Globus pallidus (tissue), 1 donor: Measurements from ENCODE around the gene VTI1A.
"Not testable (repeated sequence)": the region's sequence is repeated elsewhere in the genome, so short reads cannot be mapped to it uniquely, and the experiment has no call there.

Source experiments
- DNase-seq: peaks from one replicate; pipeline ENCODE4 v3.0.0-alpha.2; 2015; ENCODE audit warnings: low spot score

The VTI1A gene

DNA sequence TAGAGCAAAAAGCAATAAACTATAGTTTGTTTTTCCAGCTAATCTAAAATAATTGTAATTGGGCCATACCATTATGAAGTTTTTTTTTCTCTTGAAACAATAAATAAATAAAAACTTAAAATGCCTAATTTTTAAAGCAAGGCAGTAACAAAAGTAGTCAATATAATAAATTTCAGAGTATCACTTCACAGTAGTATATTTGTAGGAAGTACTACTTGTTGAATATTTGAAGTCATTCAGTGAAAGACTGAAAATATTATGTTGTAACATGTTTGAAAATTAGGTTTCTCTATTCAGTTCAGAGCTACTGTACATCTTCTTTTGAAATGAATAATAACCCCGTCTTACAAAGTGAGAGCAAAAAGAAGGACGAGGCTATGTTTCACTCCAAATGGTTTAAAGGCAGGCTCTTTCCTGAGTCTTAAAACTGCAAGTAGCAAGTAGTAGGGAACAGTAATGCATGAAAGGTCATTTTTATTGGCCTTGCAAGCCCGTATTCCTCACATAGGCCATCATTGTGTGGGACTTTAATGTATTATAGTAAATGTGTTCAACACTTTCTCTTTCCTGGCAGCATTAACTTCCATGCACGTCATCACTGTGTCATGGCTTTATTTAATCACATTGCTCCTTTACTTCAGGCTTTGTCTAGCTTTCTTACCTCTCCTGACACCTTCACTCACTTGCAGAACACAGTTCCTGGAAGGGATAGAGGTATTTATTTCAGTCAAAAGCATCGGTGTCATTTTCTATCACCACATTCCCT, 141.4 kb downstream of the VTI1A start:
- DNase-seq, result no peak

DNA sequence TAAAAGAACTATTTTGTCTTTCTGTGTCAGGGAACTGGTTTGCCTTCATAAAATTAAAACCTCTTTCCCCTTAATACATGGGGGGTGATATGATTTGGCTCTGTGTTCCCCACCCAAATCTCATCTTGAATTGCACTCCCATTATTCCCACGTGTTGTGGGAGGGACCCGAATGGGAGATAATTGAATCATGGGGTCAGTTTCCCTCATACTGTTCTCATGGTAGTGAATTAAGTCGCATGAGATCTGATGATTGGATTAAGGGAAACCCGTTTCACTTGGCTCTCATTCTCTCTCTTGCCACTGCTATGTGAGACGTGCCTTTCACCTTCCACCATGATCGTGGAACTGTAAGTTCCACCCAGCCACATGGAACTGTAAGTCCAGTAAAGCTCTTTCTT, 142.1 kb downstream of the VTI1A start:
- no peak for DNase-seq

DNA sequence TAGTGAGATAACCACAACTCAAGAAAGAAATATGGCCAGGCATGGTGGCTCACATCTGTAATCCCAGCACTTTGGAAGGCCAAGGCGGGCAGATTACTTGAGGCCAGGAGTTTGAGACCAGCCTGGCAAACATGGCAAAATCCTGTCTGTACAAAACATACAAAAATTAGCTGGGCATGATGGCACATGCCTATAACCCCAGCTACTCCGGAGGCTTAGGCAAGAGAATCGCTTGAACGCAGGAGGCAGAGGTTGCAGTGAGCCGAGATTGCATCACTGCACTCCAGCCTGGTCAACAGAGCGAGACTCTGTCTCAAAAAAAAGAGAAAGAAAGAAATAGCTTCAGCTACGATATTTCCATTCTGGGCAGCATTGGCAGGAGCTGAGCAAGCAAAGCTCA, 143.8 kb downstream of the VTI1A start:
- not testable (repeated sequence) for DNase-seq

DNA sequence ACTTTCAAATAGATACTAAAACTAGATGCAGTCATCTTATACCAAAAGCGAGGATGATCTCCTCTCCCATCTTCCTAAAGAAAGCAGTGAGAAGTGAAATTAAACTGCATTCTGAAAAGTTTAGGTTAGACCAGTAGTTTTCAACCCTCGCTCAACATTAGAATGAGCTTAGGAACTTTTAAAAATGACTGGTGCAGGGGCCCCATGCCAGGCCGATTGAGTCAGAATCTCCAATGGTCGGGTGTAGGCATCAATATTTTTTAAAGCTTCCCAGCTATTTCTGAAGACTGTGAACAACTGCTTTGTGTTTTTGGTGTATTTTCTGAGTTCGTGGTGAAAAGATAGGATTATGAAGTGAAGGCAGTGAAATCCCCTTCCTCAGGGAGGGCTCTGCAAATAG, 146.0 kb downstream of the VTI1A start:
- DNase-seq, result no peak

DNA sequence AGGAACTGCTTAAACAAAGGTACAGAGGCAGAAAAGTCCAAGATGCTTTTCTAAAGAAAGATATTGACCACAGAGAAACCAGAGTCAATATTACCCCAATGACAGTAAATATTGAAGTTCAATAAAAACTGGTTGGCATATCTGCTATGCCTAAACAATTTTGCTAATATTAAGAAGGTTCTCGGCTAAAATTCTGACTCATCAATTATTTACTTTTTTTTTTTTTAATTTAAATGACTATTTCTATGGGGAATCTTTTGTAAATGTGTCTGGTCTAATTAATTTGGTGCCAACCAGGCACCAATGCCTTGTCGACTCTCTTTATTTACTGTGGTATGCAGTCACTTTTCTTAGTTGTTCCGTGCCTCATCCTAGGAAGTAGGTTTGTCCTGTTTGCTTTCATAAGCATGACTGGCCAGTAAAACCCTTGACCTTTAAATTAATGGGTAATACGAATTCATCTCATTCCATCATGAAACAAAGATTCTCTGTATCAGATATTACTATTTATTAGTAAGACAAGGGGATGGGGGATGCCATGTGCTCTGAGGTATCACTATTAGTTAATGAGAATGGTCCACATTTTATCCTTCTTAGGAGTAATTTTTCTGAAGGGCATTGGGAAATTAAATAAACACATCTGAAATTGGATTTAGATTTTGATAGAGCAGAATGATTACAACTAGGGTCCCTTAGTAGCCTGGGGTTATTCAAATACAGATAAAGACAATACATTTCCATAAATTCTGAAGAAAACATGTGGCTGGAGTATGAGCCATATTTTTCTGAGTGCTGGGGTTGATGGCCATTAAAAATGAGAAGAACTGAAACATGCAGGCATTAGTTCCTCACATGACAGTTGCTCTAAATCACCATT, 154.4 kb downstream of the VTI1A start:
- DNase-seq, result no peak

DNA sequence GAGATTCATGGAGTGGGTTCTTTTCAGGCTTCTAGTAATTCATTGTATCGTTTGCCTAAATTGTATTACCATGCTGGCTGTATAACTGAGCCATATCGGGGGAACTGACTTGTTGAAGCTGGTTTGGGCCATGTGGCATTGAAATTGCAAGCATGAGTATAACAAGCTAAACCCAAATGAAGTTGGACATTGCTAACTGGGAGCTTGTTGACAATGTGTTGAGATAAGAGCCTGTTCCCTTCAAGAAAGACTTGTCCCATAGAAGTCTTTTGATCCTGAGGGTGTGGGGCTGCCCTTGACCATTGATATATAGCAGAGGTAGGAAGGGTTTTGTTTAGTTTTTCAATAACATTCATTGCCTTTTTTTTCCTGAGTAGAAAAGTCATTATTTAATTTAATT, 156.0 kb downstream of the VTI1A start:
- DNase-seq, result no peak

DNA sequence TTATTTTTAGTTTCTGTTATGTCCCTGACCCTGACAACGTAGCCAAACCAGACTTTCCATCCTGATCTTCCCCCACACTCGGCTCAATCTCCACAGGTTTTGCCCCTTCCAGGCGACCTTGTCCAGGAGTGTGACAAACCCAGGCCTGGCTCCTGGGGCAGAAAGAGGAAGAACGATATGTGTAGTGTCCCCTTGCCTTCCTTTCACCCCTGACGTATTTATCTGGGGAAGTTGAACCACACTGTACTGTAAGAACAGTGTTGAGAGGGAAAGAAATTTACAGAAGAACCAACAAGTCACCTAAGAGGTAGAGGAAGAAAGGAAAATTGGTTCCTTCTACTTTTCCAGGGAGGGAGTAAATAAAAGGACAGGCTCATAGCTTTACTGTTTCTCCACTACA, 158.0 kb downstream of the VTI1A start:
- no peak for DNase-seq

DNA sequence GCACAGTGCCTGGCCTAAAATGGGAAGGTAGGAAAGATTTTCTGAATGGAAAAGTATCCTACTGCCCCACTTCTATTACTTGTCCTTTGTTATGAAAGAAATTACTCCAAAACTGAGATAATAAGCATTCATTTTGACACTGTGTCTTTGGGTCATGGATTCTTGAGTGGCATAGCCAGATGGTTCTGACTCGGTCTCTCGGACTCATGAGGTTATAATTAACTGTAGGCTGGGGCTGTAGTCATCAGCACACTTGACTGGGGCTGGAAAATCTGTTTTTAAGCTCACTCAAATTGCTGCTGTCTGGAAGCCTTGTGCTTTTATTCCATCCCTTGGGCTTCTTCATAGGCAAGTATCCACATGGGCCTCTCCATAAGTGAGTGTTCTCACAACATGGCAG, 160.5 kb downstream of the VTI1A start:
- no peak for DNase-seq

DNA sequence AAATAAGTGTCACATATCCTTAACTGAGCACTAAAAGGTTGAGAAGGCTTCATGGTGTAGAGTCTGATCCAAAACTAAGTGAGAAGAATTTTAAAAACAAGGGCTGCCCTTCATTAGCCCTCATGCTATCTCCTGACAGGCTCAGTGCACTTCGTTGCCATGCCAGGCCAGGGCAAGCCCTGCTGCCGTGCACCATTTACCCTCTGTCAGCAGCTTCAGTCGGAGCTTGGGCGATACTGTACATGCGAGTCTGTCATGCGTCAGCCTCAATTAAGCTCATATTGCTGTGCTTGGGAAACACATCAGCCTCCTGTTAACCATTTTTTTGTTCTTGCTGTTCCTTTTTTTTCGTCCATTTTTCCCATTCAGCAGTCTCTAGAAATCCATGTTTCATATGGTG, 166.6 kb downstream of the VTI1A start:
- no peak for DNase-seq

DNA sequence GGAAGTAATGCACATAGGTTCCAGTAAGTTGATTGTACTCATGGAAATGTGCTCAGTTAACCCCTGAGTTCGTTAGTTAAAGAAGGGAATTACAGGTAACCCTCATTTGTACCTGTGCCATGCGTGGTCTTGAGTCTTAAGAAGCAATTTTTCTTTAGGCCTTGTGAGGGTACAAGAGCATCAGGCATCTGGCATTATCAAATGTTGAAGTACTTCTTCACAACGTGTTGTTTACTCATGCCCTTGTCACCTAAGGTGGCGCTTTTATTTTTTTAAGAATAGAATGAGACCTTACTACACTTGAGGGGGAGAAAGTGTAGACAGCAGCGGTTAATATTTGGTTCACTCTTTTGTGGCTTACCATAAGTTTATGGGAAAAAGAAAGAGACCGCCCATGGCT, 167.1 kb downstream of the VTI1A start:
- no peak for DNase-seq

DNA sequence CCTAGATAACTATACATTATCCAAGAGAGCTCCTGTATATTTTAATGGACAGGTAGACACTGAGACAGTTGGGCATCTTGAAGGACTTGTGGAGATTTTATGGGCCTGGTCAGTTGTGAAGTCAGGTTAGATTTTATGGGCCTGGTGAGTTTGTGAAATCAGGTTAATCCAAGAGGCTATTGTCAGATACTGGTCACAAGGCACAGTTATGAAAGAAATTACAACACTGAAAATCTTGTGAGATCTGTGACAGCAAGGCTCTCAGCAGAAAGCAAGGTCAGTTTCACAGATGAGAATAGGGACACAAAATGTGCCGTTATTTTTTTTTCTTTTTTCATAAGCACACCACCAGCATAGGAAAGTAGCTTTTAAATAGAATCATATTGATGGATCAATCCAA, 167.6 kb downstream of the VTI1A start:
- DNase-seq, result no peak

DNA sequence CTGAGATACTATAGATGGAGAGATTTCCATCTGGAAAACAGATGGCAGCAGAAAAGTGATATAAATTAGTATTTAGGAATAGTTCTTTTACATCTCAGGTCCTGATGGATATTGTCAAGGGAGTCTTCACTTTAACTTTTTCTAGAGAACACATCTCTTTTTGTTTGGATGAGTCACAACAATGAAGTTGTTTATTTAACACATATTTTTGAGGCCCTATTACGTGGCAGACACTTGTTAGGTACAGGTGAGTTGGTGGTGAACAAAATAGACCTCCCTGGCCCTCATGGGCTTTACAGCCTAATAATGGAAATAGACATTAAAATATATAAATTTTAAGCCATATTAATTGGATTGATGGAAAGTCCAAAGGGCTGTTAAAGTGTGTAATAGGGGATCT, 168.3 kb downstream of the VTI1A start:
- no peak for DNase-seq

DNA sequence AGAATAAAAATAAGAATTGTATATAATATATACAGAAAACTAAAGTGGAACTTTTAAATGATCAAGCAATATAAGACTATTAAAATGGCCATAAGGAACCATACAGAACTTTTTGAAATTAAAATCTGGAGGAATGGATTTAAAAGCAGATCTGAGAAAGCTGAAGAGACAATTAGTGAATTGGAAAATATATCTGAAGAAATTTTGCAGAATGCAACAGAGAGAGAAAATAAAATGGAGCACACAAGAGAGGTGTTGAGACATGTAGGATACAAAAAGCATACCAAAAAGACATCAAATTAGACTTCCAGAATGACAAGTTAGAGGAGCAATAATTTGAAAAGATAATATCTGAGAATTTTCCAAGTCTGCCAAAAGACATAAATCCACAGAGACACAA, 169.6 kb downstream of the VTI1A start:
- DNase-seq, result no peak

DNA sequence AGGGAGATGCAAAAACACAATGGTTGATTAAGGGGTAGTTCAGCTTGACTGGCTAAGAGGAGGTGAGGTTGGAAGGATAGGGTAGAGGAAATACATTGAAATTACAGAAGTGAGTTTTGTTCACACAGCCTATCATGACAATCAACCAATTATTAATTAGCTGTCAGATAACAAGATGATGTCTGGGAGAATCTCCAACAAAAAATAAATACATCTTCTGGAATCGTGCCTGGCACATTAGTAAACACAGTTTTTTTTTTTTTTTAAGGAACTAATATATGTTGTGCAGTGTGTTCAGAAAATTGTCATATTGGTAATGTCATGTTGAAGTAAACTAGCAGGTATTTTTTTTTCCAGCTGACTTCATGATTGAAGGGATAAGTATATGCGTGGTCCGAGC, 171.8 kb downstream of the VTI1A start:
- DNase-seq, result no peak

DNA sequence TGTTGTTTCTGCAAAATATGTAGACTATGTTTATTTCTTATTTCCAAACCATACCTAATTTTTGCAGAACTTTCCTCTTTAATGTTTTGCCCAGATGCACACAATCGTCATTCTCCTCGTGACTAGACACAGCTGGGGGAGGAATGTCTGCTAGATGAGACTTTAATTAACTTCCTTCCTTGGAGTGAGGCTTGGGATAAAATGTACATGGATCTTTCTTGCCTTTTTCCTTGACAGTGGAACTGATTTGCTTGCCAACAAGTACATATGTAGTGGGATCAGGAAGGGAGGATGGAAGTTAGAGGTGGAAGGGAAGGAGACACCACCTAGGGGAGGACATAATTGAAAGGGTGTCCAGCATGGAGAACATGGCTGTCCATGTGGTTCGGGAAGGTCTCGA, 172.5 kb downstream of the VTI1A start:
- DNase-seq, result no peak

DNA sequence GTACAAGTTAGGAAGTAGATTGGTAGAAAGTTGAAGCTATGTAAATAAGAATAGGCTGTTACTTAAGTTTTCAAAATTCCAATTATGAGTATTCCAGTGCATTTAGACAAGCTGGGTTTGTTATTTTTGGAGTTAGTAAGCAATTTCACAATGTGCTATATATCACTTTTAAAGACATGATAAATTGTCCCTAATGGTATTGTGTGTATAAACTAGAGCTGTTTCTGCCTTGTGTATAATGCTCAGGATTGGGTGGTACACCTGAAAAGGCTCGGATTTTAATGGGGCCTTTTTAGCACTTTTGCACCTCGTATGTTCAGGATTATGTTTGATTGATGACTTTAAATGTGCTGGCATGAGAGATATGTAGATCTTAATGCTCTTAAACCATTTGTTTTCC, 175.8 kb downstream of the VTI1A start:
- no peak for DNase-seq

DNA sequence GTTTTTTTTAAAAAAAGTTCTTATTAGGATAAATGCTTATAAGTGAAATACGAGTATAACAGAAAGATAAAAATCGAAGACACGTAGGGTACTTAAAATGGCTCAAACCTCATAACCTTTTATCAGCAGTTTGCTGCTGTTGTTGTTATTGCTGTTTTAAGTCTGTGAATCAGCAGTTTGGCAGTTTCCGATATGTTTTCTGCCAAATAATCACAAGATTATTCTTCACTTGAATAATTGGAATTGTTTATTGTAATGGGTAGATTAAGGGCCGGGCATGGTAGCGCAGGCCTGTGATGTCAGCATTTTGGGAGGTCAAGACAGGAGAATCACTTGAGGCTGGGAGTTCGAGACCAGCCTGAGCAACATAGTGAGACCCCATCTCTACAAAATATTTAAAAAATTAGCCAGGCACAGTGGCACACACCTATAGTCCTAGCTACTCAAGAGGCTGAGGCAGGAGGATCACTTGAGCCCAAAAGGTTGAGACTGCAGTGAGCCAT, 177.6 kb downstream of the VTI1A start:
- no peak for DNase-seq

DNA sequence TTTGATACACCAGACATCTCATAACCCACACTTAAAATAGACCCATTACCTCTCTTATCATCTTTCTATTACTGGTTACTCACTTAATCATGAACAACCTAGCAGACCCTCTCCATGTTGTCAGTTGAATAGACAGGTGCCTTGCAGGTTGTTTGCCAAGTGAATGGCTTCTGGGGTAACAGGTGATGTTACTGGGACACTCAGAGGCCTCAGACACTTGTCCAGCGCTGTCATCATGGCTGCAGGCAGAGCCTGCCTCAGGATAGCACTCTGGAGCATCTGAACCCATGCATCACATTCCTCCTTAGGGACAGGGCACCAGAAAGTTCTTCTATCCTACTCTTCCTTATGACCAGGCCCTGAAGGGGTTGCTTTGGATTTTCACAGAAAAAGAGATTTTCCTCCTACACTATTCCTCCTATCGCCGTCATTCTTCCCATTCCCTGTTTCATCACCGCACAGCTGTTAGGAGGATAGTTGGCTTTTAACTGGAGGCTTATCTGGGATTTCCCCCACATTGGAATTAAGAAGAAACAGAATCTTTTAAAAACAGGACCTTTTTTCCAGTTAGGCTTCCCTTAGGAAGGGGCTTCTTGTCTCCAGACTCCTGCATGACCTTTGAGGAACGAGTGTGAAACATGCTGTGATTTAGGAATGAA, 182.1 kb downstream of the VTI1A start:
- DNase-seq, result no peak

DNA sequence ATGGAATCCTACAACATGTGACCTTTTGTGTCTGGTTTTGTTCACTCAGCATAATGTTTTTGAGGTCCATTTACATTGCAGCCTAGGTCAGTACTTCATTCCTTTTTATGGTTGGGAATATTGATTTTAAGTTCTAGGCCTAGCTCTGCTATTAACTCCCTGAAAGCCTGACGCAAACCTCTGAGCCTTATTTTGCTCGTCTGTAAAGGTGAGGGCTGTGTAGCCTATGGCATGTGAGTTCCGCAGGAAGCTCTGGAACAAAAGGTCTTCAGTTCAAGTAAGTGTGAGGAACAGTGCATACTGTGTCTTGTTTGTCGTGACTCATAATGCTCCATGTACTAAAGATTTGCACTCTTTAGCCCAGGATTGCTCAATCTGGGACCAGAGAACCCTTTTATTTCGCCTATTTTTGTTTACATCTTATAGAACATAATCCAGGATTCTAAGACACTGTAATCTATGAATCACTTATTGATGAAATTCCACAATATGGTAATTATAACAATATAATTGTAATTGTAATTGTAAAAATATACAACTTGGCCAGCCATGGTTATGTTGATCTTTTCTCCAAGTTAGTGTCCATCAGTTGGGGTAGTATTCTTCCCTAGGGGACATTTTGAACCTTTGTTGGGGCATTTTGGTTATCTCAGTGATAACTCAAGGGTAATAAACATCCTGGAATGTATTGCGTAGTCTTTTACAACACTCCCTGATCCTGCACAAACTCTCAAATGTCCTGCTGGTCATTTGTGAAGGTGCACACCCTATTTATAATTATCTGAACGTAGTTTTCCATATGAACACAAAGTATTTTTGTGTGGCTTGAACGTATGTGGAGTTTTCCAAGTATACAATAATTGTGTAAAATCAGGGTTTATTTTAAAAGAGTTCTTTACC, 184.7 kb downstream of the VTI1A start:
- peak; percentile 12 for DNase-seq

DNA sequence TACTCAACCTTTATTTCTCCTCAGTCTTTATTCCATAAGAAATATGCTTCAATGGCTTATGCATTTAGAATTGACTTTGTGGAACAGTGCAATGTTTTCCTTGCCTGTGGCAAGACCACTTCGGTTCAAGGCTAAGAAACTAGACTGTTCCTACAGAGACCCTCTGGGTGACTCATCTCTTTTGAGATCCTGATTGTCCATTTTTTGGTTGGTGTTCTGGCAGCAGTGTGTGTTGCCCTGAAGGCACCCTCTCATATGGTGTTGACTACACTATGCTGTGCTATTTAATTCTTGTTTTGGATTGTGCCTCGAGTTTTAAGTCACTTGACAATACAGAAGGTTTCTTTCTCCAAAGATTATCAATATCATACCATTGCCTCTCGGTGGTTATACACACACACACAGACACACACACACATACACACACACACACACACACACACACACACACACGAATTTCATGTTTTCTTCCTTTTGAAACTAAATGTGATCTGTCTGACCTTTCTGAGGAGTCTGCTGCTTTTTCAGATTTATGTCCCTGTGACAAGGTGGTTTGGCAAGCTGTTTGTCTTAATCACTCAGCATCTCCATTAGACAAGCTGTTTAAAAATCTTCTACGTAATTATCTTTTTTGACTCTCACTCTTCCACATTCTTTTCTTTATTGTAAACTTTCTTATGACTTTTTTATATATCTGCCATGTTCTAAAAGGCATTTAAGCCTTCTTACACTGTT, 187.2 kb downstream of the VTI1A start:
- no peak for DNase-seq

DNA sequence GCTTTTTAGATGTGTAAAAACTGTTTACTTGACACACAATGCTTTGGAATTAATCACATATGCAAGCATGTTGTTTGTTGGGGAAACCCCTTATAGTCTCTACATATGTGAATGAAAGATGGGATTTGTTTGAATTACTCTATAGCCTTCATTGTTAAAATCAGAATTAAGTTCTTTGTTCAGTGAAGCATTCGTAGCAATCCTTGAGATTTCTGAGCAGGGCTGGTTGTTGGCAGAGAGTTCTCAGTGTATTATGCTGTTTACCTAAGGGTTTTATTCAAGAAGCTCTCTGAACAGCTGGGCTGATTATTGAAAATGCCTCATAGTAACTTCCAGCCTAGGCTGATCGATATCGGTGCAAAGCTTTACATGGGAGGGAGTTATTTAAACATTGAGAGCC, 190.9 kb downstream of the VTI1A start:
- no peak for DNase-seq
